Measurements from ENCODE around the gene UBAP1. TPM values are rescaled to one million over a fixed set of nuclear protein-coding genes. Genes with fewer than 3 reads are reported as not detected.
"Not testable (repeated sequence)": the region's sequence is repeated elsewhere in the genome, so short reads cannot be mapped to it uniquely, and the experiment has no call there.

The UBAP1 gene
- total RNA-seq, 4 donors from 2014 or later, result 39.2 to 71.3 (median 51.1) TPM

GRCh38 chr9:34246453-34246852 is 67.6 kb downstream of the UBAP1 start:
- TF ChIP-seq, protein P1, sequence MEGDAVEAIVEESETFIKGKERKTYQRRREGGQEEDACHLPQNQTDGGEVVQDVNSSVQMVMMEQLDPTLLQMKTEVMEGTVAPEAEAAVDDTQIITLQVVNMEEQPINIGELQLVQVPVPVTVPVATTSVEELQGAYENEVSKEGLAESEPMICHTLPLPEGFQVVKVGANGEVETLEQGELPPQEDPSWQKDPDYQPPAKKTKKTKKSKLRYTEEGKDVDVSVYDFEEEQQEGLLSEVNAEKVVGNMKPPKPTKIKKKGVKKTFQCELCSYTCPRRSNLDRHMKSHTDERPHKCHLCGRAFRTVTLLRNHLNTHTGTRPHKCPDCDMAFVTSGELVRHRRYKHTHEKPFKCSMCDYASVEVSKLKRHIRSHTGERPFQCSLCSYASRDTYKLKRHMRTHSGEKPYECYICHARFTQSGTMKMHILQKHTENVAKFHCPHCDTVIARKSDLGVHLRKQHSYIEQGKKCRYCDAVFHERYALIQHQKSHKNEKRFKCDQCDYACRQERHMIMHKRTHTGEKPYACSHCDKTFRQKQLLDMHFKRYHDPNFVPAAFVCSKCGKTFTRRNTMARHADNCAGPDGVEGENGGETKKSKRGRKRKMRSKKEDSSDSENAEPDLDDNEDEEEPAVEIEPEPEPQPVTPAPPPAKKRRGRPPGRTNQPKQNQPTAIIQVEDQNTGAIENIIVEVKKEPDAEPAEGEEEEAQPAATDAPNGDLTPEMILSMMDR (IDR thresholded peaks at IDR 0.05), result no peak
- DNase-seq (ENCODE audit: low spot score) (no peak), ATAC-seq (ENCODE audit: low FRiP score) (no peak)

DNA sequence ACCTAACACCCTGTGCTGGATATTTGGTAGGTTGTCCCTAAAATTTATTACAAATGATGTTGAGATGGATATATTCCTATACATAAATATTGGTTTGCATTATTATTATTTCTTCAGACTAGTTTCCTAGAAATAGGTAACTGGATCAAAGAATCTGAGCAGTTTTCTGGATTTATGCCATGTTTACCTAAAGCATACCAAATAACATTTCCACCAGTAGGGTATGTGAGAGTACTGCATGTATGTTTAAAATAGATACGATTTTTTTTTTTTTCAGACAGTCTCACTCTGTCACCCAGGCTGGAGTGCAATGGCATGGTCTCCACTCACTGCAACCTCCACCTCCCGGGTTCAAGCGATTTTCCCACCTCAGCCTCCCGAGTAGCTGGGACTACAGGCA is 68.9 kb downstream of the UBAP1 start:
- ATAC-seq (ENCODE audit: low FRiP score); DNase-seq (ENCODE audit: low spot score): not testable (repeated sequence)

- ATAC-seq (ENCODE audit: low FRiP score) (no peak), DNase-seq (ENCODE audit: low spot score) (no peak)
- TF ChIP-seq, protein P1 (IDR thresholded peaks at IDR 0.05), result no peak
These were observed 70.4 kb downstream of the UBAP1 start for GRCh38 chr9:34249274-34249673.

GRCh38 chr9:34250721-34251120 is 71.9 kb downstream of the UBAP1 start:
- DNase-seq (ENCODE audit: low spot score), result no peak
- TF ChIP-seq, protein P1 (IDR thresholded peaks at IDR 0.05), result no peak
- no peak for ATAC-seq (ENCODE audit: low FRiP score)

- ATAC-seq (ENCODE audit: low FRiP score), result no peak
- DNase-seq (ENCODE audit: low spot score), result no peak
- TF ChIP-seq, protein P1 (IDR thresholded peaks at IDR 0.05), result no peak
These were observed 73.2 kb downstream of the UBAP1 start for GRCh38 chr9:34252016-34252415.

DNA sequence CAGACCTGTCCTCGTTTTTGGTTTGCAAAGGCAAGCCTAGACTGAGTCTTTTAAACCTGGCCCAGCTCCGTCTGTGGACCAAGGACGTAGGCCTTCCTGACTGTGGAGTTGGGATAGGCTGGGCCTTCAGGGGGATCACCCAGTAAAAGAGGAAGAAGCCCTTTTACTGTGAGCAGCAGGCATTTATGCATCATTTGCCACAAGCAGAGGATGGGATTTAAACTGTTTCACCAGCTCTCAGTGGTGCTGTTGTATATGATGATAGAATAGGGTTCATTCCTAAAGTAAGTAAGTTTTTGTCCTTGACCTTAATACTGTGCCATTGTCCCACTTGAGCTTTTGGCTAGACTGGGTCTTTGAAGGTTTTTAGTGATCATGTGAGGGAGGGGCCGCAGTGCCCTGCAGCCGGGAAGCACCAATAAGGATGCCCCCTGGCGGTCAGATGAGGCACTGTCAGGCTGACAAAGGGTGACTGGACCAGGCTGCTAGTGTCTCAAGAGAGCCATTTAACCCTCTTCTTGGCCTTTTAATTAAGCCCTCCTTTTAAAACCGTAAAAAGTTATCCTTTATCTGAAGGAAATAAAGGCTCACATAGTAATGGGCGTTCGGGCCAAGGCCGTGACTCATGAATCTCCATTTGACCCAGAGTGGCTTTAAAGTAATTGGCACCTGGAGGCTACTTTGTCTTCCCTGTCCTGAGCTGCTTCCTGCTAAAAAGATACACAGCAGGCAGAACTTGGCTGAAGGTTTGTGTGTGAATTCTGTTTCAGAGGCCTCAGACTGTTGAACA is 74.0 kb downstream of the UBAP1 start:
- ATAC-seq (ENCODE audit: low FRiP score) (peak; percentile 65), DNase-seq (ENCODE audit: low spot score) (peak; percentile 76)
- TF ChIP-seq, protein P1 (IDR thresholded peaks at IDR 0.05), result peak in 2 of 3 donors; percentile 63 to 85

- TF ChIP-seq, protein P1 (IDR thresholded peaks at IDR 0.05), result peak in 1 of 3 donors; percentile 12
- ATAC-seq (ENCODE audit: low FRiP score) (peak; percentile 21), DNase-seq (ENCODE audit: low spot score) (no peak)
These were observed 74.6 kb downstream of the UBAP1 start for GRCh38 chr9:34253460-34253837.

Data from omental fat pad (tissue), 4 donors.